ENCODE measurements around the gene C8G.

The C8G gene

DNA sequence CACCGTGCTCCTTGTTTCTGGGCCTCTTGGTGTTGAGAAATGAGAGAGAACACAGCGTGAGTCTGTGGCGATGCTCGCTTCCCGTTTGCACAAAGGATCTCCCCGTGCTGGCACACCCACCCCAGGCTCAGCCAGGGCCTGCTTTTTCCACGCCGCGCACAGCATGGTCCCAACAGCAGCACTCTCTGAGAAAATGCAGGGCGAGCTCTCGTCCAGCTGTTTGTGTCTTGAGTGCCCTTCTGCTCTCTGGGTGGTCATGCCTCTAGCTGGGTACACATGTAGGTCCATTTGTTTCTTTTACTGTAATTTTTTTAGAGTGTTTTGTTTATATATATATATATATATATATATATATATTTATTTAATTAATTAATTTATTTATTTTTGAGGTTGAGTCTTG, 27.1 kb upstream of the C8G start:
- DNase-seq (ENCODE audit: extremely low spot score, insufficient read length, low read depth) (no peak), FAIRE-seq (no peak)

DNA sequence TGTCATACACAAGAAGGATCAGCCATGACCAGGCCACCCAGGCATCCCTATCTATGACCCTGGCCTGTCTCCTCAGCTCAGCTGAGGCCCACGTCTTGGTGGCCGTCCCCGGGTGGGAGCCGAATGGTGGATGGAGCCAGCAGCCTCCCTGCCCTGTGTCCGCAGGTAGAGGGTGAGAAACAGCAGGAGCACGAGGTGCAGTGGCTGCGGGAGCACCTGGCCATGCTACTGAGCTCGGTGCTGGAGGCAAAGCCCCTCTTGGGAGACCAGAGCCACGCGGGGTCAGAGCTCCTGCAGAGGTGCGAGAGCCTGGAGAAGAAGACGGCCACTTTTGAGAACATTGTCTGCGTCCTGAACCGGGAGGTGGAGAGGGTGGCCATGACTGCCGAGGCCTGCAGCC, 25.0 kb upstream of the C8G start:
- FAIRE-seq (no peak), DNase-seq (ENCODE audit: extremely low spot score, insufficient read length, low read depth) (no peak)

DNA sequence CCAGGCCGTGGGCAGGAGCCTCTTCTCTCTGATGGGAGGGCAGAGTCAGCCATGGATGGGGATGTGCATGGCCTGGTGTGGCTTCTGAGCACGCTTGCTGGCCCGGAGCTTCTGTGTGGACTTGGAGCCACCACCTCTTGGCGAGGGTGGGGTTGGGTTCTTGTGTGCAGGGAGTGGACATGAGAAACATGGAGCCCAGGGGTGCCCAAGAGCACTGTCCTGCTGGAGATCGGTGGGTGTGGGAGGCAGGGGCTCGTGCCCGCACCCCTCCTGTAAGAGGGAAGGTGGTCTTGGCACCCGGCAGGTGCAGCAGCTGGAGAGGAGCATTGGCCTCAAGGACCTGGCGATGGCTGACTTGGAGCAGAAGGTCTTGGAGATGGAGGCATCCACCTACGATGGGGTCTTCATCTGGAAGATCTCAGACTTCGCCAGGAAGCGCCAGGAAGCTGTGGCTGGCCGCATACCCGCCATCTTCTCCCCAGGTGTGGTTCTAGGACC, 24.3 kb upstream of the C8G start:
- no peak for FAIRE-seq
- DNase-seq (ENCODE audit: extremely low spot score, insufficient read length, low read depth), result no peak

DNA sequence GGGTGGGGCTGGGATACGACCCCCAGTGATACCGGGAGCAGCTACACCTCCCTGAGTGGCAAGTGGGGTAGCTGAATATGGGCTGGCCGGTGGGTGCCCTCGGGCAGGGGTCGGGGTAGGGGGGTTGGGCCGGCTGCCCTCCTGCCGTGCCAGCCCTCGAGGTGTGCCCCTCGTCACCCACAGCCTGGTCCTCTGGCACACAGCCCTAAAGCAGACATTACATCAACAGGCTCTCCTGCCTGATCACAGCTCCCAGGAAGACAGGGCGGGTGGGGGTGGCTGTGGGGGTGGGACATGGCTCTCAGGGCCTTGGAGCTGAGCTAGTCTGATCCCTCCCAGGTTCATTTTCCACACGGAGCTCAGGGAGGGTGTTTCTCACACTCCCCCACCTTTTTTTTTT, 23.7 kb upstream of the C8G start:
- FAIRE-seq (no peak), DNase-seq (ENCODE audit: extremely low spot score, insufficient read length, low read depth) (no peak)

DNA sequence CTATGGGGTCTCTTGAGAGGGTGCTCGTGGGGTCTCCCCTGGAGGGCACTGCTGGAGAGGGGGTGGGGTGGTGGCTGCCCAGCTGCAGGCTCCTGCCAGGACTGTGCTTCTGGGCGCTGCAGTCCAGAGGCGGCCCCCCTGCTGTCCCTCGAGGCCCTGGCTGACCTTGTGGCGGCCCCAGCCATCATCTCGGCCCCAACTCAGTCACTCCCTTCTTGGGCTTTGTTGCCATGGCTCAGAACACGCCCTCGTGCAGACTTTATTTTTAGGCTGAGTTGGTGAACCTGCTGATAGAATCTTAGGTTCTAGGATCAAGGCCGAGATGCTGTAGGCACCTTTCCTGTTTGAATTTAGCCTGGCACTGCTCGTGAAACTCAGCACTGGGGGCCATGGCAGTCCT, 23.3 kb upstream of the C8G start:
- no peak for DNase-seq (ENCODE audit: extremely low spot score, insufficient read length, low read depth)
- no peak for FAIRE-seq

DNA sequence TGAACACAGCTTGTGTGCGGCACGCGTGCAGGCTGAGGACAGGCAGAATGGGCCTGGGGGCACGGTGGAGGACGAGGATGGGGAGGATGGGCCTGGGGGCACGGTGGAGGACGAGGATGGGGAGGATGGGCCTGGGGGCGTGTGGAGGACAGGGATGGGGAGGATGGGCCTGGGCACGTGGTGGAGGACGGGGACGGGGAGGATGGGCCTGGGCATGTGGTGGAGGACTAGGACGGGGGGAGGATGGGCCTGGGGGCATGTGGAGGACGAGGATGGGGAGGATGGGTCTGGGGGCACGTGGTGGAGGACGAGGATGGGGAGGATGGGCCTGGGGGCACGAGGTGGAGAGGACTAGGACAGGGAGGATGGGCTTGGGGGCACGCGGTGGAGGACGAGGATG, 22.5 kb upstream of the C8G start:
- no peak for DNase-seq (ENCODE audit: extremely low spot score, insufficient read length, low read depth)
- FAIRE-seq, result no peak

DNA sequence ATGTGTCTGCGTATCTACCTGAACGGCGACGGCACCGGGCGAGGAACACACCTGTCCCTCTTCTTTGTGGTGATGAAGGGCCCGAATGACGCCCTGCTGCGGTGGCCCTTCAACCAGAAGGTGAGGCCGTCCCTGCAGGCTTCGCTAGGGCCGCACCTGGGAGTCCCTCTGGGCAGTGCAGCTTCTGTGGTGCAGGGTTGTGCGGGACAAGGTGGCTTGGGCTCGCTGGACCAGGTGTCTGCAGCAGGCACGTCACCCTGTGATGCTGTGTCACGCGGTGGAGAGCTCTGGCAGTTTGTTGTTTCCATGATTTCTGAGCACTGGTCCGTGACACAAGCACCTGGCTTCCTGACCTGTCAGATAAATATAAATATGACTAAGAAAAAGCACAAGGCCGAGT, 21.2 kb upstream of the C8G start:
- FAIRE-seq (no peak), DNase-seq (ENCODE audit: extremely low spot score, insufficient read length, low read depth) (no peak)

DNA sequence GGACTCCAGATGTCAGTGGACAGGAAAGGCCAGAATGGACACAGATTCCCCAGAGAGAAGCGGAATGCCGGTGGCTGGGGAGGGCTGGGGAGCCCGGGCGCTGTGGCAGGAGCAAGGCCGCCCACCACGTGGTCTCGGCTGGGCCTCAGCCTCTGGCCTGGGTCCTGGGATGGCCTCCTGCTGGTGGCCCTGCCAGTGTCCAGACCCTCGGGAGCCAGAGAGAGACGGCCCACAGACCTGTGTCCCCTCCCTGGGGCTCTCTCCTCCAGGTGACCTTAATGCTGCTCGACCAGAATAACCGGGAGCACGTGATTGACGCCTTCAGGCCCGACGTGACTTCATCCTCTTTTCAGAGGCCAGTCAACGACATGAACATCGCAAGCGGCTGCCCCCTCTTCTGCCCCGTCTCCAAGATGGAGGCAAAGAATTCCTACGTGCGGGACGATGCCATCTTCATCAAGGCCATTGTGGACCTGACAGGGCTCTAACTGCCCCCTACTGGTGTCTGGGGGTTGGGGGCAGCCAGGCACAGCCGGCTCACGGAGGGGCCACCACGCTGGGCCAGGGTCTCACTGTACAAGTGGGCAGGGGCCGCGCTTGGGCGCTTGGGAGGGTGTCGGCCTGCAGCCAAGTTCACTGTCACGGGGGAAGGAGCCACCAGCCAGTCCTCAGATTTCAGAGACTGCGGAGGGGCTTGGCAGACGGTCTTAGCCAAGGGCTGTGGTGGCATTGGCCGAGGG, 19.5 kb upstream of the C8G start:
- FAIRE-seq, result no peak
- no peak for DNase-seq (ENCODE audit: extremely low spot score, insufficient read length, low read depth)

DNA sequence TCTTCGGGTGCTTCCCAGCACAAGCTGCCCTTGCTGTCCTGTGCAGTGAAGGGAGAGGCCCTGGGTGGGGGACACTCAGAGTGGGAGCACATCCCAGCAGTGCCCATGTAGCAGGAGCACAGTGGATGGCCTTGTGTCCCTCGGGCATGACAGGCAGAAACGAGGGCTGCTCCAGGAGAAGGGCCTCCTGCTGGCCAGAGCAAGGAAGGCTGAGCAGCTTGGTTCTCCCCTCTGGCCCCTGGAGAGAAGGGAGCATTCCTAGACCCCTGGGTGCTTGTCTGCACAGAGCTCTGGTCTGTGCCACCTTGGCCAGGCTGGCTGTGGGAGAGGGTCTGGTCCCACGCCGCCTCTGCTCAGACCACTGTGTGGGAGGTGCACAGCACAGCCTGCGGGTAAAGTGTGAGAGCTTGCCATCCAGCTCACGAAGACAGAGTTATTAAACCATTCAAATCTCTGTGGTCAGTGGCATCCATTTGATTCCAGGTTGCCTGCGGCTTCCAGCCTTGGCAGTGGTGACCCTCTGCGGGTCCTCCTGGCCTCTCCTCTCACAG, 18.8 kb upstream of the C8G start:
- FAIRE-seq (no peak), DNase-seq (ENCODE audit: extremely low spot score, insufficient read length, low read depth) (no peak)

DNA sequence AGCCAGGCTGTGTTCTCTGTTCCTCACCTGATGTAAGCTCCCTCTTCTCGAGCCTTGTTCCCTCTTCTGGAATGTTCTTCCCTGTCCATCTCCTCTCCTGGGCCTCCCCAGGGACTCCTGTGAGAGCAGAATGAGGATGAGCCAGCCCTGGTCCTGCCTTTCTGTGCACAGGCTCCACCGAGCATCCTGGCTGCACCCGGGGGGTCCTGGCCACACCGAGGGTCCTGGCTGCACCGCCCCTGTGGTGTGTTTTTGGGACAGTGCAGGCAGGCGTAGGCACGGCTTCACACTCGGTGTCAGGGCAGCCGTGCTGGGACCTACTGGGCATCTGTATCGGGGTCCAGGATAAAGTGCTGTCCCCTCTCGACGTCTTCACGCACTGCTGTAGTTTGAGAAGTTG, 18.3 kb upstream of the C8G start:
- no peak for FAIRE-seq
- no peak for DNase-seq (ENCODE audit: extremely low spot score, insufficient read length, low read depth)

DNA sequence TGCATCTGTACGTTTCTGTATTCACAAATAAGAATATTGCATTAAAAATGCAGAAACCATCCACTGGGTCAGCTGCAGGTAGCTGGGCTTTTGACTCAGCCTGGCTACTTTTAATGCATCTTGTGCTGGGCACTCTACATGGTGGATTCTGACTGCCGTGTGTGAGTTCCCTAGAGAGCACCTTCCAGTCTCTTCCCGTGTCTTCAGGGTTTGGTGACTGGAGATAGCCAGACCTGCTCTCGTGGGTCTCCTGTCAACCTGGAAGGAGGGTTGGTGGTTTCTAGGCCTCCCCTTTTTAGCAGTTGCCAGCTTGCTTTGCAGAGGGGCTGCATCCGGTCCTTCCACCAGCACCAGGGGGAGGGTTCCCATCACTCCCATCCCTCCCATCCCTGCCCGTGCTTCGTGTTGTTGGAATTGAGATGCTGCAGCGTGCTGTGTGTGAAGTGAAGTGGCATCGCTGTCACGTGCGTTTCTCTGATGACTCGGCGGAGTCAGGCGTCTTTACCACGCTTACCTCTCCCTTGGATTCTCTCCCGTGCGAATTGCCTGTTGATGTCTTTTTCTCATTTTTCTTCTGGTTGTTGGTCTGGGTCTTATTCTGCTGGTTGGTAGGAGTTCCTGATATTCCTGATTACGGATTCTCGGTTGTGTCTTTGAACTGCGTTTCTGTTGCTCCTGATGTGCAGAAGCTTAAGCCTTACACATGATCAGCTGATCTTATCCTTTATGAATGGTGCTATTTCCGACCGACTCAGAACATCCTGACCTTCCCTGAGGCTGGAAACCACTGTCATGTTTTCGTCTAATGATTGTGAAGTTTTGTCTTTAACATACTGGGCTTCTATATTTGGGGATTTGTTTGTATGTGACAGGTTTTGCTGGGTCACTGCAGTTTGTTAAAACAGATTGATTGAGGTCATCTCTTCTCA, 17.4 kb upstream of the C8G start:
- FAIRE-seq (no peak), DNase-seq (ENCODE audit: extremely low spot score, insufficient read length, low read depth) (no peak)

DNA sequence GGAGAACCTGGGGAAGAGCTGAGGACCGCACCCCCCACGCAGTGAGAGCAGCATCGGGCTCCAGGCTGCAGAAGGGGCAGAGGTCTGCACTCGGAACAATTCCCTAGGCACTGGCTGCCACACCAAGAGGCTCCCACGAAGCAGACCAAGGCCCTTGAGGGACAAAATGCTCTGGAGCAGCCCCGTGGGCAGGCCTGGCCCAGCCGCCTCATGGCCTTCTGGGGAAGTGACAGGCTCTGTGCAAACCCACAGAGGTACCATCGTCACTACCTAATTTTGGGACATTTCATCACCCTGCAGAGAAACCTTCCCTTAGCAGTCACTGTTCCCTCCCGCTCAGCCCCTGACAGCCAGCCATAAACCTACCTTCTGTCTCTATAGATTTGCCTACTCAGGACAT, 16.5 kb upstream of the C8G start:
- DNase-seq (ENCODE audit: extremely low spot score, insufficient read length, low read depth) (no peak), FAIRE-seq (no peak)

DNA sequence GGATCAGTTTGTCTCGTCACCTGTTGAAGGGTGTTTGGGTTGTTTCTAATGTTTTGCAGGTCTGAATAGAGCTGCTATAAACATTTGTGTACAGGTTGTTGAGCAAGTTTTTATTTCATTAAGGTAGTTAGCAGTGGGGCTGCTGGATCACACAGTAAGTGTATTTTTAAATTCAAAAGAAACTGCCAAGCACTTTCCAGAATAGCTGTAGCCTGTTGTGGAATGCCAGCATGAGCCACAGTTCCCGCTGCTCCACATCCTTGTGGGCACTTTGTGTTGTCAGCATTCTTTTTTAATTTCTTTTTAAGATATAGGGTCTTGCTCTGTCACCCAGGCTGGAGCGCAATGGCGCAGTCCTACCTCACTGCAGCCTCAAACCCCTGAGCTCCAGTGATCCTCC, 15.0 kb upstream of the C8G start:
- DNase-seq (ENCODE audit: extremely low spot score, insufficient read length, low read depth), result no peak
- no peak for FAIRE-seq

DNA sequence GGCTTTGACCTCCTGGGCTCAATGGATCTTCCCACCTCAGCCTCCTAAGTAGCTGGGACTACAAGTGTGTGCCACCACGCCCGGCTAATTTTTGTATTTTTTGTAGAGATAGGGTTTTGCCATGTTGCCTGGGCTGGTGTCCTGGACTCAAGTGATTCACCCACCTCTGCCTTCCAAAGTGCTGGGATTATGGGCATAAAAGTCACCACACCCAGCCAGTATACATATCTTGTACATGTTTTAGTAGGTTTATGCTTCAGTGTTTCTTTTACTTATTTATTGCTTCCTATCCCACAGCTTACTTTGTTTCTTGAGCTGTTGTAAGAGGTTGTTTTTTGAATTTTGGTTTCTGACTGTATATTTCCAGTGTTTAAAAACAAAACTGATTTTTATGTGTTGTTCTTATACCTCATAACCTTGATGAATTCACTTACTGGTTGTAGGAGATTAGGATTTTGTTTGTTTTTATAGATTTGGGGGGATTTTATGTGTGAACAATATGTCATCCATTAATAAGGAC, 13.4 kb upstream of the C8G start:
- FAIRE-seq, result no peak
- DNase-seq (ENCODE audit: extremely low spot score, insufficient read length, low read depth), result no peak

DNA sequence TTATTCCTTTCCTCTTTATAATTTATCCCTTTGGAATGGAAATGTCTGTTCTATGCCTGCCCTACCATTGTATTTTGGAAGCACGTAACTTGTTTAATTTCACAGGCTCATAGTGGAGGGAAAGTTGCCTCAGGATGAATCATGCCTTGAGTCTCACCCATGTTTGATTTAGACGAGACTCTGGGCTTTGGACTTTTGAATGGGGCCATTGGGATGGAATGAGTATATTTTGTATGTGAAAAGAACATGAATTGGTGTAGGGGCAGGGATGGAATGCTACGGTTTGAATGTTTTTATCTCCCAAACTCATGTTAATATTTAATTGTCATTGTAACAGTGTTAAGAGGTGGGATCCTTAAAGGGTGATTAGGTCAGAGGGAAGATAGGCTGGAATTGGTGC, 10.8 kb upstream of the C8G start:
- no peak for FAIRE-seq

DNA sequence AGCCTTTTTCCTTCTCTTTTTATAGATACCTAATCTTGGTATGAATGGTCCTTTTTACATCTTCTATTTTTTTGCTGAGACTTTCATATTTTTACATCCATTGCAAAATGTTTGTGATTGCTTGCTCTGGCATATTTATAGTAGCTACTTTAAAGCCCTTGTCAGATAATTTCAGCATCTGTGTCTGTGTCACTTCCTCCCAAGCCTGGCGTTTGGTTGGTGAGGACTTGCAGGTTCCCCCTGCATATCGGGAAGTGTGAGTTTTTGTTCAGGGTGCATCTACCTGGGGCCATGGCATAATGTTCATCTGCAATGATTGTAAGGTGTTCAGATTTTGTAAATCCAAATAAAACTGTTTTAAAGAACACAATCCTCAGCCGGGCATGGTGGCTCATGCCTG, 9.4 kb upstream of the C8G start:
- DNase-seq (ENCODE audit: extremely low spot score, insufficient read length, low read depth), result no peak
- FAIRE-seq, result no peak

More for the DNA sequence above, 10.8 kb upstream of the C8G start:
- DNase-seq (ENCODE audit: extremely low spot score, insufficient read length, low read depth), result no peak

DNA sequence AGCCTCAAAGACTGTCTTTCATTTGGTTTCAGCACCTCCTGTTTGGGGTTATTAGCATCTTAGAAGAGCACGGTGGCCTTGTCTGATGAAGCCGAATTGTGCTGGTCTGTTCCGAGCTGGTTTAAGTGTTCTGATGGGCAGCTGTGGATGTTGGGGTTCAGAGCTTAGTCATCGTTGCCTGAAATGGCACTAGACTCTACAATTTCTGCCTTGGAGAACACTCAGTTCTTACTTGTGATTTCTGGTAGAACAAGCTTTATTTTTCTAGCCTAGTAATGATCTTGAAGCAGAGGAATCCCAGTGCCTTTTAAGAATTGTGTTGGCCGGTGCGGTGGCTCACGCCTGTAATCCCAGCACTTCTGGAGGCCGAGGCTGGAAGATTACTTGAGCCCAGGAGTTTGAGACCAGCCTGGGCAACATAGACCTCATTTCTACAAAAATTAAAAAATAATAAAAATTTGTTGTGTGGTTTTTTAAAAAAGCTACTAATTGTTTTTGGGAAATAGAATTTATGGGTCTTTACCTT, 8.3 kb upstream of the C8G start:
- DNase-seq (ENCODE audit: extremely low spot score, insufficient read length, low read depth), result no peak
- no peak for FAIRE-seq

DNA sequence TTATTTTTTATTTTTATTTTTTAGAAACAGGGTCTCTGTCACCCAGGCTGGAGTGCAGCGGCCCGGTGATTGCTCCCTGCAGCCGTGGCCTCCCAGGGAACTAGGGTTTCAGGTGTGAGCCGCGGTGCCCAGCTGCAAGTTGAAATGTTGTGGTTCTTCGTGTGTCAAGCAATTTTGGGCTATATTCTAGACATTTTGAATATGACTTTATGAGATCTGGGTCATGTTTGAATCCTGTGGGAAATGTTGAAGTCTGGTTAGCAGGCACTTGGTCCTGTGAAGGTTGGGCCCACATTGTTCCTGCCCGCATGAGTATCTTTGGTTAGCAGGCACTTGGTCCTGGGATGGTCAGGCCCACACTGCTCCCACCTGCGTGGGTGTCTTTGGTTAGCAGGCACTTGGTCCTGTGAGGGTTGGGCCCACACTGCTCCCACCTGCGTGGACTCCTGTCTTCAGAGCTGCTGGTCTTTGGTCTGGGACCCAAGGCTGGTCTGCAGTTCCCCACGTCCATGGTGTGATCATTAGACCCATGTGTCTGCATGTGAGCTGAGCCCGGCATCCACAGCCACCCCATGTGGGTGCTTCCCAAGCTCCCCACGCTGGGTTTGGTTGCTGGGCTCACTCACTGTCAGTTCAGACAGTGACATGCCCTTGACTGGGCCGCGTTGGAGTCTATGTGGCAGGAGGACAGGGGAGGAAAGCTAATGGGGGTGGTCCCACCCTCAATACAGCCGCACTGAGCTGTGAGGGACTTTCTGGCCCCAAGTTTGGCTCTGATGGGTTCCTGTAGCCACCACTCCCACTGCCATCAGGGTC, 7.6 kb upstream of the C8G start:
- DNase-seq (ENCODE audit: extremely low spot score, insufficient read length, low read depth) (no peak), FAIRE-seq (no peak)

DNA sequence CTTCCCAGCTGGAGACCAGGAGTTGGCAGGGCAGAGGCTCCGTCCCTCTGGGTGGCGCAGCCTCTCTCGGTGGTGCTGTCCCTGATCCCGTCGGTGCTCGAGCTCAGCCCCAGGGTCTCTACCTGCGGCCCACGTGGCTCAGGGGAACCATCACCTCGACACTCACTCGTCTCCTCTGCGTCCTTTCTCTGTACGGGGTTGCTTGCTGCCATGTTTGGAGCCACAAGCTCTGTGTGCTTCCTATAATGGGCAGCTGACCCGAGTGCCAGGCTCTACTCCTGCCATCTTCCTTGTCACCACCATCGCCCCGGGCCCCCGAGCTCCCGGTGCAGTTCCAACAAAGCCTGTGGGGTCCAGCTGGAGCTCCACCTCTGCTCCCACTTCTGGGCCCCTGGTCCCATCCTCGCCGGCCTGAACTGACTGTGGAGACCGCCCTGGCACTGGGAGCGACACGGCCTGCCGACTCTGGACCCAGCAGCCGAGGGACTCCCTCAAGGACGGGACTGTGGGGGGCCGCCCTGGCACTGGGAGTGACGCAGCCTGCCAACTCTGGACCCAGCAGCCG, 5.5 kb upstream of the C8G start:
- DNase-seq (ENCODE audit: extremely low spot score, insufficient read length, low read depth), result no peak
- FAIRE-seq, result no peak
